GM04503 (cell line): ENCODE data around the gene SOX1.

Source experiments
- DNase-seq: peaks from one replicate; pipeline ENCODE4 v3.0.0-alpha.2; 2012; ENCODE audit warnings: low read depth

The SOX1 gene

DNA sequence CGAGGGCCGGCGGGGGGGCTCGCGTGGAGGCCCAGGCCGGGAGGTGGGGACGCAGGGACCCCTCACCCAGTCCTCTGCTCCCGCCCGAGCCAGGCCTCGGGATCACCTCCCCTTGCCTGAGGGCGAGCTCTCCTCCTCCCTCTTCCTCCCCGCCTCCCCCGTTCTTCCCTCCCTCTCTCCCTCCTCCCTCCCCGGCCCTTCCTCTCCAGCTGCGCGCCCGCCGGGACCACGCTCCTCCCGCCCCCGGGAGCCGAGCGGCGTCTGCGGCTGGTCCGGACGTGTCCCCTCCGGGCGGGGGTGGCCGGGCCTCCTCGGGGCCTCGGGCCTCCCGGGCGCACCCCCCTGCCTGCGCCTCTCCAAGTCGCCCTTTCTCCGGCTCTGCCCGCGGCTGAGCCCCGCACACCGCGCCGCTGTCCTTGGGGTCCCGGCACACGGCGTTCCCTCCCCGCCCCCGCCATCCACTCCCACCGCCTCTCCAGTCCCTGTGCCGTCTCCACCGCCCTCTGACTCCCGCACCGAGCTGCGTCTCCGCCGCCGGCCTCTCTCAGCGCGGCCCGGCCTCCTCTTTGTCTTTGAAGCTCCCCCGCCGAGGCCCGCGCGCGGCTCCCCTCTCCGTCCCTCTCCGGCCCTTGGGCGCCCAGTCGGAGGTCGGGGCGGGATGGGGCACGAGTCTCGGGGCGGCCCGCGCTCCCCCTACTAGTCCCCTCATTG is 5.7 kb downstream of the SOX1 start:
- no peak for DNase-seq

DNA sequence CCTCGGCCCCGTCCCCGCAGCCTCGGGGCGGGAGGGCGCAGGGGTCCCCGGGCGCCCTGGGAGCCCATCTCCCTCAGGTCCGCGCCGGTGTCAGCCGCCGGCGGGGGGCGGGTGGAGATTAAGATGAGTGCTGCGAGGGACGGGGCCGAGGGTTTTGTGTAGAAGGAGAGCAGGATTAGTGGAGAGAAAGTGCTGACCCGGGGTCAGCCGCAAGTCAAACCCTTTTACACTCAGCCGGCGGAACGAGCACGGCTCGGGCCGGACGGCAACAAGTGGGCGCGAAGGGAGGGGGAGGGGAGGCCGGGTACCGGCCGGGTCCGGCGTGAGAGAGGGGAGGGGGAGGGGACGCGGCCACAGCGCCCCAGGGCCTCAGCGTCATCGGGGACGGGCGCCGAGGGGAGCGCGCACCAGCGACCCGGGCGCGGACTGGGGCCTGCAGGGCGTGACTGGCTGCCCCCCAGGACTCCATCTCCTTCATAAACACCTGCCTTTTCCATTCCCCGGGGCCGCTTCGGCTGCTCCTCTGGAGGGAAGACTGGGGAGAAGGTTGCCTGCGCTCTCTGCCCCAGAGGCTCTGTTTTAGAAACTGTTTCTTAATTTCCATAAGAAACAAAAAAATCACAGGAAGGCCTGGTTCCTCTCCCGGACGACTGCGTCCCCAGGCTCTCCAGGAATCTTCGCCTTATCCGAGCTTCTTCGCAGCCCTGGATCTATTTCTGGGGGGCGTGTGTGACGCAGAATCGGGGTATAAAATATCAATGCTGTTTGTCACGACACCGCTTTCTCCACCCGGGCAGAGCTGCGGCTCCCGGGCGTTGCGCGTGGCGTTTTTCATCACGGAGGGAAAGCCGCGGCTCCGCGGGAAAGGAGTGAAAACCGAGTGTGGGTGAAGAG is 6.5 kb downstream of the SOX1 start:
- no peak for DNase-seq

DNA sequence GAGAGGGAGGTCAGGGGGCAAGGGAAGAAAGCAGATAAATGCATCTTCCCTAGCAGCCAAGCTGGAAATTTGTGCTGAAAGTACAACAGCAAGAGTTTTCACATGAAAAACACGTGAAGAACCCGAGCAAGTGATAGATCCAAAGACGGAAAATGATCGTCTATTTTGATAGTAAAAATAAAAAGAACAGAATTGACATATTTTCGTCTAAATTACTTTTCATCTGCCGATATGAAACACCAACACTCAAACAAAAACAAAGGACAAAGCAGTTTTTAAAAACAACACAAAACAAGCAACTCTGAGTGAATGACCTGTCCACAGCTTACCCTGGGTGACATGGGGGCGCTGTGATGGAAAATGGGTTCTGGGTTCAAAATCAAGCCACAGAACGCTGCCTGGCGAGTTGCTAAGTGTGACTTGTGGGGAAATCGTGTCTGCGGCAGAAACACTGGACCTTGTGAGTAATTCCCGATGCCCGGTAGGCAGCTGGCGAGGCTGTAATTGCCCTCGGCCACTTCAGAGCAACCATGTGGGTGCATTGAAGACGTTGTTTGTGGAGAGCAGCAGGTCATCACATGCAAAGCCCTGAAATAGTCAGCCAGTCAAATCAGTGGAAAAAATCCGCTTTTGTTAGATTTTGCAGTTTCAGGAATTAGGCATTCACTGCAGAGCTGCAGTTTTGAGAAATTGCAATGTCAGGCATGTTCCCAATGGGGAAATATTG is 7.4 kb downstream of the SOX1 start:
- no peak for DNase-seq

DNA sequence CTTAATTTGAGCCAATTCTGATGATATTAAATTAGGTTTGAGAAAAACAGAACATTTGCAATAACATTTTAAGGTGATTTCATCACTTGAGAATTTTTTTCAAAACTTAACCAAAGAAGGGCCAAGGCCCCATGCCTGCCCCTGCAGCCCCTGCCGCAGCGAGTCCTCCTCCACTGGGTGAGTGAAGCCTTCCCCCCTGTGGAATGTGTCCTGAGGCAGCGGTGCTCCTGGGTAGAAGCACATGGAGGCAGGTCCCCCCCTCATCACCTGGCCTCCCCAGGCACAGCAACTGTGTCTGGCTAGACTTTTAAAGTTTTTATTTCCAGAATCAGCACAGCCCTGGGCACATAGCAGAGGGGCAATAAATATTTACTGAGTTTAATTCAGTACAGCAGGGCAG is 10.8 kb downstream of the SOX1 start:
- DNase-seq, result no peak

DNA sequence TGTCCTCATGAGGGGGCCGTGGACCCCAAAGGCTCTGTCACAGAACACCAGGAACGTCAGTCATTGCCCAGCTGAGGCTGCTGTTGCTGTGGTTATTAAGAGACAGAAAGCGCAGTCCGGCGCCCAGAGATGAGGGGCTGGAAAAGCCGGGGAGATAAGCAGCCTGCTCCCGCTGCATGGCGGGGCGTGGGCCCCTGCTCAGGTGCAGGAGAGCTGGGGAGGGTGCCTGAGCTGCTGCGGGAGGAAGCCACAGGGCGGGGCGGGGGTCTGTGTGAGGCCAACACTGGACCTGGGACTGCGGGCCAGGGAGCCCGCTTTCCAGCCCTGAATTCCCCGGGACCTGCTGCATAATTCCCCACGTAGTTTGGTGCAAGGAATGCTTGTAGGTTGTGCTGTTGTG is 11.3 kb downstream of the SOX1 start:
- no peak for DNase-seq

DNA sequence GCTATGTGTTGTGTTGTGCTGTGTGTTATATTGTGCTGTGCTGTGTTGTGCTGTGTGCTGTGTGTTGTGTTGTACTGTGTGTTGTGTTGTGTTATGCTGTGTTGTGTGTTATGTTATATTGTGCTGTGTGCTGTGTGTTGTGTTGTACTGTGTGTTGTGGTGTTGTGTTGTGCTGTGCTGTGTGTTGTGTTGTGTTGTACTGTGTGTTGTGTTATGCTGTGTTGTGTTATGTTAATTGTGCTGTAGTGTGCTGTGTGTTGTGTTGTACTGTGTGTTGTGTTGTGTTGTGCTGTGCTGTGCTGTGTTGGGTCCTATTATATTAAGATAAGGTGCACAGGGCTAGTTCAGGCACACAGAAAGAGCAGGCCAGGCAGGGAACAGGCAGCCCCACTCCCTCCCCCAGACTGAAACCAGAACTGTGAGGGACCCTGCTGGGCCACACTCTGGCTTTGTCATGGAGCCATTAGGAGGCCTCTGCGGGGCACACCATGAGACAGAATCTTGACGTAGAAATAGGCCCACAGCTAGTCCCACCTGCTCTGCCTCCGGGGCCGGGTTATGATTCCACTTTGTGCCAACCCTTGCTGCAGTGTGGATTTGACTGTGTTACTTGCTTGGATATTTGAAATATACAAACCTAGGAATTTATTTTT is 12.1 kb downstream of the SOX1 start:
- DNase-seq, result no peak

DNA sequence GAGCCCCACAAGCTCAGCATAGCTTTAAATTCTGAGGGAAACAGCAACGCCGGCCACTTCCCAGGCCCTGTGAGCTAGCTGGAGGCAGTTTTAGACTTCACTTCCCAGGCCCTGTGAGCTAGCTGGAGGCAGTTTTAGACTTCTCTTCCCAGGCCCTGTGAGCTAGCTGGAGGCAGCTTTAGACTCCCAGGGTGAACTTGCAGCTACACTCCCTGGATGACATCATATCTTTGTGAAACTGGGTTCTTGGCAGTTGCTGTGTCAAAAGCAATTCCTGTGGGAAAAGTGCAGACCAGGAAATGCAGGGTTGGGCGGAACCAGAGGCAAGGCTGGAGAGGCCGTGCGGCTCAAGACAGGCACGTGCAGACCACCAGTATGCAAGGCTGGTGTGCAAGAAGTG is 12.7 kb downstream of the SOX1 start:
- no peak for DNase-seq

DNA sequence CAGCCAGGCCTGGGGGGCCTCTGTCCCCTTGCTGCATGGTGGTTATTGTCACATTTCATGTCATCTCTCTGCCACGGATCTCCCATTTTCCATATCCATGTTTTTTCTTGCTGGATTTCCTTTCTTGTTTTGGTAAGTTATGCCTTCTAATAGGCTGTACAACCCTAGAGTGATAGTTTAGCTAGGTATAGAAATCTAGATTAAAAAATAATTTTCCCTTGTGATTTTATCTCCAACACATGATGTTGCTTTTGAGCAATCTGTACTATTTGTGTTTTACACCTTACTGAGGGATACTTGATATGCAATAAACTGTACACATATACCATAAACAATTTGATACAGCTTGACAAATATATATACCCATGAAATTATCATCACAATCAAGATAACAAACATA is 17.0 kb downstream of the SOX1 start:
- no peak for DNase-seq

DNA sequence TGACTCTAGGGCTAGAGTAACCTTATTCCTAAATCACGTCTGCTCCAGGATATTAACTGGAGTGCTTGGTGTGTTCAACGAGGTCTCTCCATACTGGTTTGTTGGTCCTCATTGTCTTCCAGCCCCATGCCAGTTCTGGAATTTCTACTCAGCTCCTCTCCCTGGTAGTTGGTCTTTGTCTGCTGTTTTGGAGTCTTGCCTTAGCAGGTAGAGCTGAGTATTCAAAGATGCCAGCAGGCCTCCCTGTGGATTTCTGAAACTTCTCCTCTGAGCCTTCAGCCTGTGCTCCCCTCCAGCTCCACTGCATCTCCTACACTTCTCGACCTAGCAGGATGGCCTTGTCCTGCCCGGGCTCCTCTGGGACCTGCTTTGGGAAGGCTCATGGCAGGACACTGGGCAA is 25.5 kb downstream of the SOX1 start:
- no peak for DNase-seq

DNA sequence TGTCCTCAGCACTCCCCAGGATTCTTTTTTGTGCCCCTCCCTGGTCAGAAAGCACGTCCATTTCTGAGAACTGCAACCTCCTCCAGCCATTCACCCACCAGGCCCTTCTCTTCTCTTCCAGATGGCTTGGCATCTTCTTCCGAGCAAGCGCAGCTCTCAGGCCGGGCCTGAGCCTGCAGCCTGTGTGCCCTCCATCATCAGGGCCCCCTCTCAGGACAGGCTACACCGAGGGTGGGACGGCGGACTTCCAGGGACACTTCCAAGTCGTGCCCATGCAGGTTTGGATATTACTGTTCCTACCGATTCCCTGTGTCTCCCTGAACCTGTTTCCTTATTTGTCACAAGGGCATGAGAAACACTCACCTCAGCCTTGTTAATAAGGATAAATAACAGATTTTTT is 28.4 kb downstream of the SOX1 start:
- DNase-seq, result no peak

DNA sequence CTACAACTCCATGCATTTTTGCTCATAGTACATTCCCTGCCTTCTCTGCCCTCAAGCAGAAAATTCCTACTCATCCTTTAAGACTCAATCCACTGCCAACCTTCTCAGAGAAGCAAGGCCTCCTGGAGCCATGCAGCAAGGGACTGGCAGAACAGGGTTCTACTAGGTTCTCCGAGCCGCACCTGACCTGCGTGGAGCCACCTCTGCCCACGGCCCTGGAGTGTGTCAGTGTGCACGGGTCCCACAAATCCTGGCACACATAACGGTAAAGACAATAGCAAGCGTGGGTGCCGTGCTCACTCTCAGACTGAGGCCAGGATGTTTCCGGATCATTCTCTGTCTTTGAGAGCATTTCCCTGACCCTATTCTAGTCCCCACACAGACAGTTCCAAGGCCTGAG is 30.0 kb downstream of the SOX1 start:
- DNase-seq, result no peak

DNA sequence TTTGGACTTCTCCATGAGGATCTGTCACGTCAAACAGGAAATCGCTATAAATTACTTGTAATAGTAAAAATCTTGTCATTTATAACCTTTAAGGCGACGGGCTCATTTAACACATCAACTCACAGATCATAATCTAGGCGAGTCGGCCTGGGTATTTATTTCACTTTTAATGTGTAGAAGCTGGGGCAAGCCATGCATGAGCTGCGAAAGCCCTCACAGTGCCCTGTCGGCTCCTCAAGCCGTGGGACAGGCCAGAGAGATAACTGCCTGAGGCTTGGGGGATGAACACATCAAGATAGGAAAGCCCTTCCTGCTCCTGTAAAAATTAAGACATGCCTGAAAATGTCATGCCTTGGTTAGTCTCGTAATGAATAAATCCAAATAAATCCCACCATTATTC is 30.8 kb downstream of the SOX1 start:
- no peak for DNase-seq

DNA sequence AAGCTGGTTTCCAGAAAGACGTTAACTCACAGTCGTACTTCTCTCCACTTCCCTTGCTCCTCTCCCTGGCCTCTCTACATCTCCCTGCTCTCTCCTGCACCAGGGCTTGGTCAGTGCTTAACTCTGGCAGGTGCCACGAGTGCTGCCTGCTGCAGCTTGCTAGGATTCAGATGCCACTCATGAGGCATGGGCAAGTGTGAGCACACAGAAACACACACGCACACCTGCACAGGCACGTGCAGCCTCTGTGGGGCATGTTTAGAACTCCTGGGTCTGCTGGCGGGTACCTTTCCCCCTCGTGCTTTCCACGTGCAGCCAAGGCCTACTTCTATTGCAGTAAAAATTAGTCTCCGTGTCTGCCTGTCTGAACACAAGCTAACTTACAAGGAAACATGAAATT is 31.8 kb downstream of the SOX1 start:
- DNase-seq, result no peak

DNA sequence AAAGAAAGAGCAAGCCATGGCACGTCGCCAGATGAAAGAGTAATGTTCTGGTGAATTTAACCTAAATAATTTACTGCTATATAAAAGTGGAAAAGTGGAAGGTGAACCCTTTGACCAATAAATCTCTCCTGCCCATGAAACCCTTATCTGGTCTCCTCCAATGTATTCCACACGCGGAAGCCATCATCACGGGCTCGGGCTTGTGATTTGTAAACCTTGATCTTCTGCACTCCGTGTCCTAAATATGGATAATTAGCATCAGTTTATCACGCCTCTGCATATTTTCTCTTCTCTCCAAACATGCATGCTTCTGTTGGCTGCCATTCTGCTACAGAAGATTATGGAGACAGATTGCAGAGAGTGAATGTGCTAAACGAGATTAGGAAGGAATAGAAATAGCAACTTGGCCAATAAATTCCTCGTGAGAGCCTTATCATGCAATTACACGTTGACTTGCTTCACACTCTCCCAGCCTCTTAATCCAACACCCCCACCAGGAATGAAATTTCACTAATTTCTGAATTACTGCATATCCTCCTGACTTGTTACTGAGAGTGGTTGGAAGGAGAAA is 34.5 kb downstream of the SOX1 start:
- no peak for DNase-seq

DNA sequence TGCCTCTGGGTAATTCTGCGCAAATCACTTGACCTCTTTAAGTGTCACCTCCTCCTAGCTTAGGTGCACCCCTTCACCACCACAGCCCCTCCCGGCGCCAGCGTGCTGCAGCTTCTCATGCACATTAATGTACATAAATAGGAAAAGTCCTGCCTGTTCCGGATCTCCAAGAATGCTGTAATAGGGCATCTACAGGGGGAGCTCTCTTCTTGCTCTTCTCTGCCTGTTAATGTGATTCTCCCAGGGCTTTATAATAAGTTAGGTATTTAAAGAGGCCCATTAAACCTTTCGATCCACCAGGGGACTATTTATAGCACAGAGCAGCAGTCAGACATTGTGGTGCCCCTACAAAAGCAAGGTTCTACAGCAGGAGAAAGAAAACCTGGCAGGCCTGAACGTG is 35.3 kb downstream of the SOX1 start:
- no peak for DNase-seq

DNA sequence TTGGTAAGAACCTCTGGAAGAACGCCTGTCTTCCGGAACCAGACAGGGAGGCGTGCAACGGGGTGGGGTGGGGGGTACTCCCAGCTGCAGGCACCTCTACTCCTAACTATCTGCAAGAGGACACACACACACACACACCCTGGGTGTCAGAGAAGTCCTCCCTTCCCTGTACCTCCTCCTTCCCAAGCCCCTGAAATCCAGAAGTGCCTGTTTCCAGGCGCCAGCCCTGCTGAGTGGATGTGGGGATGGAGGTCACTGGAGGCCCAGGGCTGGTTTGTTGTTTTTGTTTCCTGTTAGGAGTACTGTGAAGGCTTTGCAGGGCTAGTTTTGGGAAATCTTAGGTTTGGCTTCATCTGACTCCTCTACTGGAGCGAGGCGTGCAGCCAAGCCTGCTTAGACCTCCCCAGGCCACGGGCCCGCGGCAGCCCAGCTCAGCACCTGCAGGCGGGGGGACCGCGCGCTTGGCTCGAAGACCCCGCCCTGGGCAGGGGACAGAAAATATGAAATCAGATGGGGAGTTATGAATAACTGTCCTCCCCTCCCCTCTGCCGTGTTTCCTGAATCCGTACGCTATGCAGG is 36.4 kb downstream of the SOX1 start:
- no peak for DNase-seq

DNA sequence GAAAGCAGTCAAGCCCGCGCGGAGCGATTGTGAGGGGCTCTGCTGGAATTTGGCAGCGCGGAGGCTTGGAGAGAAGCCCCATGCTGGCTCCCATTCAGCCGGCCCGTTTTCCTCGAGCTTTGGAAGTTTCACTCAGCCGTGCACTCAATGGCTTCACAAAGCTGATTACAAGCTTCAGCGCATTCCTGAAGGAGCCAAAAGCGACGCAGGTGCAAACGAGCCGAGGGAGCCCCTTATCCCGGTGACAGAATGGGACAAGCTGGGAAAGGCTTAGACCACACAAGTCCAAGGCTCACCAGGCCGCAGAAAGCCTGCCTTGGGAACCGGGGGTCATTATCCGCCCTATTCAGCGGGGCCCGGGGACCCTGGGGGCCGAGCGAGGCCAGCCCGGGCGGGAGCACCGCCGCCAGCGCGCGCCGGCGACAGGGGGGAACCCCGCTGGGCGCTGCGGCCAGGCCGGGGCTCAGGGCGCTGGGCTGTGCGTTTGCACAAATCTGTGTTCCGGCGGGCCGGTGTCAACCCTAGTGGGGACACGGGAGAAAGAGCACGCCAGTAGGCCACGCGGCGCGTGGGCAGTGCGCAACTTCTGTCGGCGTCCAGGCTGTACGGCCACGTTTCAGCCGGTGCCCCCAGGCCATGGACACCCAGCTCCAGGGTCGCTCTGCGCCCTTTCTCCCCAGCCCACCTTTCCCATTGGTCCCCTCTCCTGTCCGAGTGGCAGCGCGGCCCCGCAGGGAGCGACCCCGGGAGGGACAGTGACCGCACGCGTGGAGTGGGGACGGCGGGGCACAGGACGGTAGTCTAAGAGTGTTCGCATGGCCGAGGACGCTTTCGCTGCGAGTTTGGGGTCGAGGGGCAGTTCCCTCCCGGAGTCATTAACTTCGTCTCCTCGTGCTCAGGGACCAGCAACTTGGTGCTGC is 37.3 kb downstream of the SOX1 start:
- DNase-seq, result no peak

DNA sequence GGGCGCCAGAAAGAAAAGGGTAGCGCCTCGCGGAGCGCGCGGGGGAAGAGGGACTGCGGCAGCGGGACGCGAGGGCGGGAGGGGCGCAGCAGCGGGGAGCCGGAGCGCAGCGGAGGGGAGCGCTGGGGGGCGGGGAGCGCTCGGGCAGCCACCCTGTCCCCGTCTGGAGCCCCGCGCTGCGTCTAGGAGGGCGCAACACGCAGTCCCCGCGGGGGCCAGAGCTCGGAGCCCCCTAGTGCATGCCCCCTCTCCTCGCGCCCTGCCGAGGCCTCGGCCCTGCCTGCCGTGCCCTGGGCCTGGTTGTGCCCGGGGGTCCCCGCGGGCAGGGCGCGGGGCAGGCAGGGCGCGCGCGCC is 37.9 kb downstream of the SOX1 start:
- DNase-seq, result no peak

DNA sequence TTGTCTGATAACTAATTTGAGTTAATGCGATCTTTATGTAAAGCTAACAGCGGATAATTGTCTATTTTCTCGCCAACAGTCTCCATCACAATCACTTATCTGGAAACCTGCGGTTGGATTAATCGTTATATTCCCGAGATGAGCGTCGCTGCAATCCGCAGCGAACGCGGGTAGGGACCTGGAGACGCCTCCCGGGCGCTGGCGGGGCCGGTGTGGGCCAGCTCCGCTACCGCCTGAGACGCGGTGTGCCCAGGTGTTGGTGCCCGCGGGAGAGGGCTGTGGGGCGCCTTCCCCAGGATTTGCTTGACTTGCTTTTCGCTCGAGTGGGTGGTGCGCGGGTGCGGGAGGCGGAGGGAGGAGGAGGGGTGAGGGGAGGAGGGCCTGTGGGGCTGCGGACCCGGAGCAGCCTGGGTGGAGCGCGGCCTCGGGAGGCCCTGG is 38.3 kb downstream of the SOX1 start:
- DNase-seq, result no peak

DNA sequence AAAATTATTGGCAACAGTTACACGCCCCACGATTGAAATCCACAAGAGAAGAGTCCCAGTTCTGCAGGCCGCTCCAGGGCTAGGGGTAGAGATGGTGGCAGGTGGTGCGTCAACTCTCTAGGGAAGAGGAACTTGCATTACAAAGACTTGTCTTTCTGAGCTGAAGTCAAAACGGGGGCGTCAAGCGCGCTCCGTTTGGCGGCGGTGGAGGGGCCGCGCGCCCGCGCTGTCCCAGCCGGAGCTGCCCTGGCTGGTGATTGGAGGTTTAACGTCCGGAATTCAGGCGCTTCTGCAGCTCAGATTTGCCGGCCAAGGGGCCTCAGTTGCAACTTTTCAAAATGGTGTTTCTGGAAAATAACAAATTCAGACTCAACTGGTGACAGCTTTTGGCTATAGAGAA is 38.9 kb downstream of the SOX1 start:
- no peak for DNase-seq
